ENCODE results near the gene ZCRB1. TPM values are rescaled to one million over a fixed set of nuclear protein-coding genes. Genes with fewer than 3 reads are reported as not detected.

Gene ZCRB1
- total and polyA plus RNA-seq, 7 donors, result 25.0 to 63.1 (median 38.4) TPM

DNA sequence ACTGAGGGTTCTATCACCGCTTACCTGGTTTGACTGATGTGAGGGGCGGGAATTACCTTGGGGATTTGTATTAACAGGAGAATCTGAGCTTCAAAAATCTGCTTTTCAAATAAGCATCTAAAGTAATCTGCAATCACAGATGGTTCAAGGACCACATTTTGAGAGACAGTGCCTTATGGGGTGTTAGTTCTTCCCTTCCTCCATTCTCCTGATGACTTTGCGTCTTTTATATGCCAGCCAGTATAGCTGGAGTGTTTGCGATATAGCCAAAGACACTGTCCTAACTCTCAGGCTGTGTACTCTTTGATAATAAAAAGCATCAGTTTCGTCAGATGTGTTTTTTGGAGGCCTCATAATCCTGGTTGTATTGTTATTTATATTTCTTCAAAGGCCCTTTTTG, 39.6 kb upstream of the ZCRB1 start:
- intact Hi-C loops (cut with DNase I), result no loop called here
- no peaks in the 10 kb centered on the region for H3K27me3 ChIP-seq
- H3K9me3 ChIP-seq, result no peaks in the 10 kb centered on the region
- H3K36me3 ChIP-seq, result no peaks in the 10 kb centered on the region
- whole genome bisulfite sequencing, 2 donors, result 95% methylated on average over 5 of the region's 5 CpGs
- no peak overlapping the region for H3K4me3 ChIP-seq
- H3K27ac ChIP-seq, result no peak overlapping the region
- TF ChIP-seq CTCF (IDR thresholded peaks at IDR 0.05) (no peak), POLR2A (IDR thresholded peaks at IDR 0.05) (no peak), POLR2AphosphoS5 (IDR thresholded peaks at IDR 0.05) (no peak), EP300 (IDR thresholded peaks at IDR 0.05) (no peak)
- no peak for DNase-seq
- H3K4me1 ChIP-seq, result peaks cover 0 to 2% (median 0%) of the 10 kb centered on the region in 4 donors

GRCh38 chr12:42364692-42365091, 38.8 kb upstream of the ZCRB1 start:
- peaks cover 0 to 2% (median 0%) of the 10 kb centered on the region in 4 donors for H3K4me1 ChIP-seq
- TF ChIP-seq POLR2AphosphoS5 (IDR thresholded peaks at IDR 0.05), result no peak
- no peak for TF ChIP-seq CTCF (IDR thresholded peaks at IDR 0.05)
- TF ChIP-seq POLR2A (IDR thresholded peaks at IDR 0.05), result no peak
- no peak for TF ChIP-seq EP300 (IDR thresholded peaks at IDR 0.05)
- H3K4me3 ChIP-seq, result no peak overlapping the region
- 67 to 77% methylated on average over 9 of the region's 9 CpGs for WGBS, 2 donors
- no peak overlapping the region for H3K27ac ChIP-seq
- H3K9me3 ChIP-seq, result no peaks in the 10 kb centered on the region
- DNase-seq, result no peak
- H3K27me3 ChIP-seq, result no peaks in the 10 kb centered on the region
- intact Hi-C loops (cut with DNase I), result no loop called here
- no peaks in the 10 kb centered on the region for H3K36me3 ChIP-seq

- DNase-seq, result no peak
- intact Hi-C loops (cut with DNase I), result no loop called here
- Histone ChIP-seq H3K4me1 (peaks cover 0 to 2% (median 0%) of the 10 kb centered on the region in 4 donors), H3K4me3 (no peak overlapping the region), H3K27ac (no peak overlapping the region), H3K9me3 (no peaks in the 10 kb centered on the region), H3K36me3 (no peaks in the 10 kb centered on the region), H3K27me3 (no peaks in the 10 kb centered on the region)
- no peak for TF ChIP-seq POLR2A (IDR thresholded peaks at IDR 0.05)
- TF ChIP-seq EP300 (IDR thresholded peaks at IDR 0.05), result no peak
- no peak for TF ChIP-seq POLR2AphosphoS5 (IDR thresholded peaks at IDR 0.05)
- TF ChIP-seq CTCF (IDR thresholded peaks at IDR 0.05), result no peak
These were observed 36.9 kb upstream of the ZCRB1 start for GRCh38 chr12:42362647-42363260.

DNA sequence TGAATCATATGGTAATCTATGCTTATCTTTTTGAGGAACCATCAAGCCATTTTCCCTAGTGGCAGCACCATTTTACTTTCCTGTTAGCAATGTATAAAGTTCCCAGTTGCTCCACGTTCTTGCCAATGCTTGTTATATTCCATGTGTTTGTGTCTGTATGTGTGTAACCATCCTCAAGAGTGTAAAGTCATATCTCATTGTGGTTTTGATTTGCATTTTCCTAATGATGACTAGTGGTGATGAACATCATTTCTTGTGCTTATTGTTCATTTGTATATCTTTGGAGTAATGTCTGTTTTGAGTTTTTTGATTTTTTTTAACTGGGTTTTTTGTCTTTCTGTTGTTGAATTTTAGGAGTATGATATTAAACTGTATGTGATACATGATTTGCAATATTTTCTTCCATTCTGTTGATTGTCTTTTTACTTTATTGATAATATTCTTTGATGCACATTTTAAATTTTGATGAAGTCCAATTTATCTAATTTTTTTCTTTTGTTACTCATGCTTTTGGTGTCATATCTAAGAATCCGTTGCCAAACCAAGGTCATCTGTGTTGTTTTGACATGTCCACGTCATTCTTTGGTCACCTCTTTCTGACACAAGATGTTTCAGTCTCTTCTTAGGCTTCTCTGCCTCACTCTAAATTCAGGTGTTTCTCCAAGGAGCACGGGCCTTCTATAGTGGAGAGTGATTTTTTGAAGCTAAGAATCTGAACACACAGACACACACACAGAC, 36.2 kb upstream of the ZCRB1 start:
- WGBS, 2 donors, result 79 to 93% methylated on average over 4 of the region's 4 CpGs
- TF ChIP-seq POLR2AphosphoS5 (IDR thresholded peaks at IDR 0.05), result no peak
- TF ChIP-seq EP300 (IDR thresholded peaks at IDR 0.05), result no peak
- TF ChIP-seq CTCF (IDR thresholded peaks at IDR 0.05), result no peak
- no peak for TF ChIP-seq POLR2A (IDR thresholded peaks at IDR 0.05)
- no peak overlapping the region for H3K27ac ChIP-seq
- H3K27me3 ChIP-seq, result no peaks in the 10 kb centered on the region
- H3K4me1 ChIP-seq, result peaks cover 0 to 2% (median 0%) of the 10 kb centered on the region in 4 donors
- no peak for DNase-seq
- H3K9me3 ChIP-seq, result no peaks in the 10 kb centered on the region
- H3K4me3 ChIP-seq, result no peak overlapping the region
- peaks cover 0 to 3% (median 0%) of the 10 kb centered on the region in 4 donors for H3K36me3 ChIP-seq
- intact Hi-C loops (cut with DNase I), result no loop called here
